Esophagus squamous epithelium (tissue), 4 donors: ENCODE results near the gene SFMBT2.

ENCODE experiments used
- POLR2A ChIP-seq, 4 donors: fragments of 450-650 bp; IDR thresholded peaks; one replicate each; pipeline ENCODE4 v1.6.1; 2017; ENCODE audit warnings: antibody characterized with exemption in 4 of 4, mild to moderate bottlenecking in 4 of 4, moderate library complexity in 3 of 4
- TF ChIP-seq, protein P1 (sequence below), 6 experiments: fragments of 450-650 bp in 4 of 6; fragments of 200-600 bp in 2 of 6; sonication (generic) in 2 of 6; IDR thresholded peaks; one replicate each; pipeline ENCODE4 v1.5.1; 2016 to 2019; ENCODE audit warnings: antibody characterized with exemption in 6 of 6, mild to moderate bottlenecking in 4 of 6, moderate library complexity in 4 of 6

GRCh38 chr10:7248148-7248547, 162.7 kb downstream of the SFMBT2 start:
- no peak for TF ChIP-seq POLR2A (IDR thresholded peaks at IDR 0.05)
- TF ChIP-seq, protein P1, sequence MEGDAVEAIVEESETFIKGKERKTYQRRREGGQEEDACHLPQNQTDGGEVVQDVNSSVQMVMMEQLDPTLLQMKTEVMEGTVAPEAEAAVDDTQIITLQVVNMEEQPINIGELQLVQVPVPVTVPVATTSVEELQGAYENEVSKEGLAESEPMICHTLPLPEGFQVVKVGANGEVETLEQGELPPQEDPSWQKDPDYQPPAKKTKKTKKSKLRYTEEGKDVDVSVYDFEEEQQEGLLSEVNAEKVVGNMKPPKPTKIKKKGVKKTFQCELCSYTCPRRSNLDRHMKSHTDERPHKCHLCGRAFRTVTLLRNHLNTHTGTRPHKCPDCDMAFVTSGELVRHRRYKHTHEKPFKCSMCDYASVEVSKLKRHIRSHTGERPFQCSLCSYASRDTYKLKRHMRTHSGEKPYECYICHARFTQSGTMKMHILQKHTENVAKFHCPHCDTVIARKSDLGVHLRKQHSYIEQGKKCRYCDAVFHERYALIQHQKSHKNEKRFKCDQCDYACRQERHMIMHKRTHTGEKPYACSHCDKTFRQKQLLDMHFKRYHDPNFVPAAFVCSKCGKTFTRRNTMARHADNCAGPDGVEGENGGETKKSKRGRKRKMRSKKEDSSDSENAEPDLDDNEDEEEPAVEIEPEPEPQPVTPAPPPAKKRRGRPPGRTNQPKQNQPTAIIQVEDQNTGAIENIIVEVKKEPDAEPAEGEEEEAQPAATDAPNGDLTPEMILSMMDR (IDR thresholded peaks at IDR 0.05), result no peak
